ENCODE results near the gene SCLT1. TPM values are rescaled to one million over a fixed set of nuclear protein-coding genes. Genes with fewer than 3 reads are reported as not detected.

SCLT1 gene
- polyA plus RNA-seq, 1 donor from 2014 or later: 12.8 TPM

GRCh38 chr4:128946916-128947315 lies 146.4 kb downstream of the SCLT1 start:
- Histone ChIP-seq H3K36me3 (ENCODE audit: insufficient read depth, low read length) (peaks cover 5% of the 10 kb centered on the region), H3K9ac (ENCODE audit: low read length) (no peak overlapping the region), H3F3A (ENCODE audit: insufficient read depth, low read length, poor library complexity, severe bottlenecking) (no peaks in the 10 kb centered on the region), H3K27me3 (ENCODE audit: insufficient read depth, low read depth, low read length) (no peaks in the 10 kb centered on the region), H3K79me2 (replicated peaks; ENCODE audit: insufficient read depth, low read length) (no peaks in the 10 kb centered on the region), H3K9me2 (ENCODE audit: insufficient read depth, low read length) (no peaks in the 10 kb centered on the region), H3K4me2 (ENCODE audit: low read length) (no peak overlapping the region), H4K20me1 (ENCODE audit: insufficient read depth) (no peaks in the 10 kb centered on the region), H3K9me3 (ENCODE audit: low read length) (no peaks in the 10 kb centered on the region), H2AFZ (ENCODE audit: low read depth, low read length) (no peak overlapping the region), H3K27ac (ENCODE audit: low read length) (no peak overlapping the region), H3K4me3 (ENCODE audit: low read length) (no peak overlapping the region)
- TF ChIP-seq, protein P1, sequence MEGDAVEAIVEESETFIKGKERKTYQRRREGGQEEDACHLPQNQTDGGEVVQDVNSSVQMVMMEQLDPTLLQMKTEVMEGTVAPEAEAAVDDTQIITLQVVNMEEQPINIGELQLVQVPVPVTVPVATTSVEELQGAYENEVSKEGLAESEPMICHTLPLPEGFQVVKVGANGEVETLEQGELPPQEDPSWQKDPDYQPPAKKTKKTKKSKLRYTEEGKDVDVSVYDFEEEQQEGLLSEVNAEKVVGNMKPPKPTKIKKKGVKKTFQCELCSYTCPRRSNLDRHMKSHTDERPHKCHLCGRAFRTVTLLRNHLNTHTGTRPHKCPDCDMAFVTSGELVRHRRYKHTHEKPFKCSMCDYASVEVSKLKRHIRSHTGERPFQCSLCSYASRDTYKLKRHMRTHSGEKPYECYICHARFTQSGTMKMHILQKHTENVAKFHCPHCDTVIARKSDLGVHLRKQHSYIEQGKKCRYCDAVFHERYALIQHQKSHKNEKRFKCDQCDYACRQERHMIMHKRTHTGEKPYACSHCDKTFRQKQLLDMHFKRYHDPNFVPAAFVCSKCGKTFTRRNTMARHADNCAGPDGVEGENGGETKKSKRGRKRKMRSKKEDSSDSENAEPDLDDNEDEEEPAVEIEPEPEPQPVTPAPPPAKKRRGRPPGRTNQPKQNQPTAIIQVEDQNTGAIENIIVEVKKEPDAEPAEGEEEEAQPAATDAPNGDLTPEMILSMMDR (IDR thresholded peaks at IDR 0.05; ENCODE audit: poor library complexity, severe bottlenecking): no peak
- TF ChIP-seq TAF1 (IDR thresholded peaks at IDR 0.05; ENCODE audit: low read depth) (no peak), RAD21 (conservative IDR thresholded peaks at IDR 0.05) (no peak)

DNA sequence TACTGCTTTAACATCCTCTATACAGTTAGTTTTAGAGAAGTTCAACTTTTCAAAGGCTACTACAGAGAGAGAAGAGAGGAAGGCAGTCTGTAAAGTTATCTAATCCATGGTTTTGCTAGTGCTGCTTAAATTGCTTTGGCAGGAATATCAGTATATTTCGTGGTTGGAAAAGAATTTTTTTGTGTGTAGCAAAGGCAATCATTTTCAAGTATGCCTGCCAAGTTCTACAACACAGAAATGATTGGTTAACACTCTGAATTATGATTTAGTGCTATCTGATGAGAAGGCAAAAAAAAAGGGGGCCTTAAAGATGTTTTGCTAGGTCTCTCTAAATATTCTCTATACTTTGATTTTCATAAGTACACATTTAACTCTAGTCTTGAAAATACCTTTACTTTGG lies 150.7 kb downstream of the SCLT1 start:
- H3K9ac ChIP-seq (ENCODE audit: low read length): no peak overlapping the region
- peaks cover 5% of the 10 kb centered on the region for H3K36me3 ChIP-seq (ENCODE audit: insufficient read depth, low read length)
- H3K4me2 ChIP-seq (ENCODE audit: low read length): no peak overlapping the region
- peaks cover 3% of the 10 kb centered on the region for H3K9me3 ChIP-seq (ENCODE audit: low read length)
- H2AFZ ChIP-seq (ENCODE audit: low read depth, low read length): no peak overlapping the region
- no peak overlapping the region for H3K4me3 ChIP-seq (ENCODE audit: low read length)
- no peaks in the 10 kb centered on the region for H3K79me2 ChIP-seq (replicated peaks; ENCODE audit: insufficient read depth, low read length)
- H3K9me2 ChIP-seq (ENCODE audit: insufficient read depth, low read length): no peaks in the 10 kb centered on the region
- H3K27me3 ChIP-seq (ENCODE audit: insufficient read depth, low read depth, low read length): no peaks in the 10 kb centered on the region
- no peak overlapping the region for H3K27ac ChIP-seq (ENCODE audit: low read length)
- H3F3A ChIP-seq (ENCODE audit: insufficient read depth, low read length, poor library complexity, severe bottlenecking): no peaks in the 10 kb centered on the region
- no peaks in the 10 kb centered on the region for H4K20me1 ChIP-seq (ENCODE audit: insufficient read depth)
- no peak for TF ChIP-seq MXI1 (conservative IDR thresholded peaks at IDR 0.05; ENCODE audit: poor library complexity, severe bottlenecking)
- no peak for TF ChIP-seq SMC3 (conservative IDR thresholded peaks at IDR 0.05; ENCODE audit: poor library complexity)
- no peak for TF ChIP-seq RAD21 (conservative IDR thresholded peaks at IDR 0.05)

DNA sequence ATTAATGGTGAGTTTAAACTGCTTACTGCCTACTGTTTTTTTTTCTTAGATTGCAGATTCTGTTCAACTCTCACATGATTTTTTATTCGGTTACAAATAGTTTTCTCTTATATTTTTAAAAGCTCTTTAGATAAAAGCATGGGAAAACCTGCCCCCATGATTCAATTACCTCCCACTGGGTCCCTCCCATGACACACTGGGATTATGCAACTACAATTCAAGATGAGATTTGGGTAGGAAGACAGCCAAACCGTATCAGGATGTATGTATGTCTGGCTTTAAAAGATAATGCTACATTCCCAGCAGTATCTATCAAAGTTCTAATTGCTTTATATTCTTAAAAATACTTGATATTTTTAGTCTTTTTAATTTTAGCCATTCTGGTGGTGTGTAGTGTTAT lies 152.4 kb downstream of the SCLT1 start:
- H3K9ac ChIP-seq (ENCODE audit: low read length): no peak overlapping the region
- H3K79me2 ChIP-seq (replicated peaks; ENCODE audit: insufficient read depth, low read length): no peaks in the 10 kb centered on the region
- H3K27ac ChIP-seq (ENCODE audit: low read length): no peak overlapping the region
- peaks cover 3% of the 10 kb centered on the region for H3K9me3 ChIP-seq (ENCODE audit: low read length)
- H3K36me3 ChIP-seq (ENCODE audit: insufficient read depth, low read length): peaks cover 5% of the 10 kb centered on the region
- no peaks in the 10 kb centered on the region for H4K20me1 ChIP-seq (ENCODE audit: insufficient read depth)
- TF ChIP-seq, protein P2, sequence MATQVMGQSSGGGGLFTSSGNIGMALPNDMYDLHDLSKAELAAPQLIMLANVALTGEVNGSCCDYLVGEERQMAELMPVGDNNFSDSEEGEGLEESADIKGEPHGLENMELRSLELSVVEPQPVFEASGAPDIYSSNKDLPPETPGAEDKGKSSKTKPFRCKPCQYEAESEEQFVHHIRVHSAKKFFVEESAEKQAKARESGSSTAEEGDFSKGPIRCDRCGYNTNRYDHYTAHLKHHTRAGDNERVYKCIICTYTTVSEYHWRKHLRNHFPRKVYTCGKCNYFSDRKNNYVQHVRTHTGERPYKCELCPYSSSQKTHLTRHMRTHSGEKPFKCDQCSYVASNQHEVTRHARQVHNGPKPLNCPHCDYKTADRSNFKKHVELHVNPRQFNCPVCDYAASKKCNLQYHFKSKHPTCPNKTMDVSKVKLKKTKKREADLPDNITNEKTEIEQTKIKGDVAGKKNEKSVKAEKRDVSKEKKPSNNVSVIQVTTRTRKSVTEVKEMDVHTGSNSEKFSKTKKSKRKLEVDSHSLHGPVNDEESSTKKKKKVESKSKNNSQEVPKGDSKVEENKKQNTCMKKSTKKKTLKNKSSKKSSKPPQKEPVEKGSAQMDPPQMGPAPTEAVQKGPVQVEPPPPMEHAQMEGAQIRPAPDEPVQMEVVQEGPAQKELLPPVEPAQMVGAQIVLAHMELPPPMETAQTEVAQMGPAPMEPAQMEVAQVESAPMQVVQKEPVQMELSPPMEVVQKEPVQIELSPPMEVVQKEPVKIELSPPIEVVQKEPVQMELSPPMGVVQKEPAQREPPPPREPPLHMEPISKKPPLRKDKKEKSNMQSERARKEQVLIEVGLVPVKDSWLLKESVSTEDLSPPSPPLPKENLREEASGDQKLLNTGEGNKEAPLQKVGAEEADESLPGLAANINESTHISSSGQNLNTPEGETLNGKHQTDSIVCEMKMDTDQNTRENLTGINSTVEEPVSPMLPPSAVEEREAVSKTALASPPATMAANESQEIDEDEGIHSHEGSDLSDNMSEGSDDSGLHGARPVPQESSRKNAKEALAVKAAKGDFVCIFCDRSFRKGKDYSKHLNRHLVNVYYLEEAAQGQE (IDR thresholded peaks at IDR 0.05; ENCODE audit: borderline replicate concordance): no peak
- TF ChIP-seq, protein P1 (IDR thresholded peaks at IDR 0.05; ENCODE audit: poor library complexity, severe bottlenecking): no peak
- TF ChIP-seq TAF1 (IDR thresholded peaks at IDR 0.05; ENCODE audit: low read depth): no peak
- no peak for TF ChIP-seq POLR2AphosphoS5 (IDR thresholded peaks at IDR 0.05)
- no peak for TF ChIP-seq EP300 (conservative IDR thresholded peaks at IDR 0.05; ENCODE audit: poor library complexity, severe bottlenecking)
- no peak for TF ChIP-seq SMC3 (conservative IDR thresholded peaks at IDR 0.05; ENCODE audit: poor library complexity)
- no peak for TF ChIP-seq MXI1 (conservative IDR thresholded peaks at IDR 0.05; ENCODE audit: poor library complexity, severe bottlenecking)
- no peak for TF ChIP-seq EZH2 (IDR thresholded peaks at IDR 0.05; ENCODE audit: borderline replicate concordance, insufficient read depth, low read length, poor library complexity, severe bottlenecking)
- no peak for TF ChIP-seq RAD21 (conservative IDR thresholded peaks at IDR 0.05)
- H3K27me3 ChIP-seq (ENCODE audit: insufficient read depth, low read depth, low read length): no peaks in the 10 kb centered on the region
- no peak overlapping the region for H3K4me3 ChIP-seq (ENCODE audit: low read length)
- no peaks in the 10 kb centered on the region for H3F3A ChIP-seq (ENCODE audit: insufficient read depth, low read length, poor library complexity, severe bottlenecking)
- no peak overlapping the region for H2AFZ ChIP-seq (ENCODE audit: low read depth, low read length)
- no peaks in the 10 kb centered on the region for H3K9me2 ChIP-seq (ENCODE audit: insufficient read depth, low read length)
- H3K4me2 ChIP-seq (ENCODE audit: low read length): no peak overlapping the region

All from neural cell (in vitro differentiated cells).